Peyer's patch (tissue), 4 donors: ENCODE results near the gene TCEAL2. TPM values are rescaled to one million over a fixed set of nuclear protein-coding genes. Genes with fewer than 3 reads are reported as not detected.
"Not testable (repeated sequence)": the region's sequence is repeated elsewhere in the genome, so short reads cannot be mapped to it uniquely, and the experiment has no call there.

Experiments used
- DNase-seq, 3 donors: peaks; one replicate each; pipeline ENCODE4 v3.0.0-alpha.2; 2017 to 2019
- H3K27ac ChIP-seq, 4 donors: fragments of 200-600 bp; sonication (generic); one replicate each; pipeline ENCODE4 v1.5.1; 2016 to 2019
- H3K27me3 ChIP-seq, 2 donors: fragments of 200-600 bp; sonication (generic); one replicate each; pipeline ENCODE4 v1.5.1; 2019
- H3K36me3 ChIP-seq, 3 donors: fragments of 200-600 bp; sonication (generic); one replicate each; pipeline ENCODE4 v1.5.1; 2016 to 2019
- H3K4me1 ChIP-seq, 4 donors: fragments of 200-600 bp; sonication (generic); one replicate each; pipeline ENCODE4 v1.5.1; 2016 to 2019
- H3K4me3 ChIP-seq, 4 donors: fragments of 200-600 bp; sonication (generic); 1 replicate in 3 of 4; 2 replicates in 1 of 4; pipeline ENCODE4 v1.5.1; 2016 to 2019; ENCODE audit warnings: mild to moderate bottlenecking in 1 of 4
- H3K9me3 ChIP-seq, 4 donors: fragments of 200-600 bp; sonication (generic); one replicate each; pipeline ENCODE4 v1.5.1; 2016 to 2019; ENCODE audit warnings: mild to moderate bottlenecking in 1 of 4
- POLR2A ChIP-seq, 2 donors: fragments of 450-650 bp; IDR thresholded peaks; one replicate each; pipeline ENCODE4 v1.5.1; 2017; ENCODE audit warnings: antibody characterized with exemption in 2 of 2, mild to moderate bottlenecking in 2 of 2, moderate library complexity in 2 of 2
- total RNA-seq, 4 donors: library from RNA; depleted of rRNA; stranded (reverse); fragments of >200 nt; gene quantifications; one replicate each; pipeline ENCODE4 v1.1.0, GENCODE V29; 2016
- TF ChIP-seq, protein P1 (sequence below), 6 experiments: fragments of 450-650 bp in 4 of 6; fragments of 200-600 bp in 2 of 6; sonication (generic) in 1 of 6; IDR thresholded peaks; one replicate each; pipeline ENCODE4 v1.5.1; 2017 to 2019; ENCODE audit warnings: antibody characterized with exemption in 6 of 6, mild to moderate bottlenecking in 3 of 6, moderate library complexity in 1 of 6

TCEAL2 gene
- total RNA-seq, 4 donors from 2014 or later = not detected

- TF ChIP-seq, protein P1, sequence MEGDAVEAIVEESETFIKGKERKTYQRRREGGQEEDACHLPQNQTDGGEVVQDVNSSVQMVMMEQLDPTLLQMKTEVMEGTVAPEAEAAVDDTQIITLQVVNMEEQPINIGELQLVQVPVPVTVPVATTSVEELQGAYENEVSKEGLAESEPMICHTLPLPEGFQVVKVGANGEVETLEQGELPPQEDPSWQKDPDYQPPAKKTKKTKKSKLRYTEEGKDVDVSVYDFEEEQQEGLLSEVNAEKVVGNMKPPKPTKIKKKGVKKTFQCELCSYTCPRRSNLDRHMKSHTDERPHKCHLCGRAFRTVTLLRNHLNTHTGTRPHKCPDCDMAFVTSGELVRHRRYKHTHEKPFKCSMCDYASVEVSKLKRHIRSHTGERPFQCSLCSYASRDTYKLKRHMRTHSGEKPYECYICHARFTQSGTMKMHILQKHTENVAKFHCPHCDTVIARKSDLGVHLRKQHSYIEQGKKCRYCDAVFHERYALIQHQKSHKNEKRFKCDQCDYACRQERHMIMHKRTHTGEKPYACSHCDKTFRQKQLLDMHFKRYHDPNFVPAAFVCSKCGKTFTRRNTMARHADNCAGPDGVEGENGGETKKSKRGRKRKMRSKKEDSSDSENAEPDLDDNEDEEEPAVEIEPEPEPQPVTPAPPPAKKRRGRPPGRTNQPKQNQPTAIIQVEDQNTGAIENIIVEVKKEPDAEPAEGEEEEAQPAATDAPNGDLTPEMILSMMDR (IDR thresholded peaks at IDR 0.05) = no peak
- TF ChIP-seq POLR2A (IDR thresholded peaks at IDR 0.05) = no peak
- H3K27ac ChIP-seq = no peak overlapping the region
- H3K9me3 ChIP-seq = no peaks in the 10 kb centered on the region
- H3K4me1 ChIP-seq = no peaks in the 10 kb centered on the region
- H3K36me3 ChIP-seq = no peaks in the 10 kb centered on the region
- DNase-seq = no peak
- no peak overlapping the region for H3K4me3 ChIP-seq
- H3K27me3 ChIP-seq = no peaks in the 10 kb centered on the region
These were observed 1.4 kb downstream of the TCEAL2 start for GRCh38 chrX:102126863-102127262.

GRCh38 chrX:102129473-102129872 is 4.0 kb downstream of the TCEAL2 start:
- no peaks in the 10 kb centered on the region for H3K36me3 ChIP-seq
- TF ChIP-seq, protein P1 (IDR thresholded peaks at IDR 0.05) = peak in 3 of 6 experiments; percentile 8 to 35 (median 31)
- TF ChIP-seq POLR2A (IDR thresholded peaks at IDR 0.05) = no peak
- no peak overlapping the region for H3K4me3 ChIP-seq
- no peak overlapping the region for H3K27ac ChIP-seq
- no peaks in the 10 kb centered on the region for H3K4me1 ChIP-seq
- H3K9me3 ChIP-seq = no peaks in the 10 kb centered on the region
- no peaks in the 10 kb centered on the region for H3K27me3 ChIP-seq
- DNase-seq = no peak

DNA sequence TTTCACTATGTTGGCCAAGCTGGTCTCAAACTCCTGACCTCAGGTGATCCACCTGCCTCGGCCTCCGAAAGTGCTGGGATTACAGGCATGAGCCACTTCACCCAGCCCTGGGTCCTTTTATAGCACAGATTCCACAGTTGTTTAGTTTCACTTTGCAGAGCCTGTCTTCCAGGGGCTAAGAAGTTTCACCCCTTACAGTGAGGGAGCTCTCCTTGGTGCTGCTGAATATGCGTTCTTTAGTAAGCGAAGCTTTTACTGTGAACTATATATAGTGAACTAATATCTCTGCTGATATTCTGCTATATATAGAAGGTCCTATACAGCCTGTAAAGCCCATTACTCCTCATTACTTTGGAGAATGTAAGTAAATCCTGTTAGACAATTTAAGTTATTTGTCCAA is 12.6 kb downstream of the TCEAL2 start:
- Histone ChIP-seq H3K4me3 (no peak overlapping the region), H3K36me3 (no peaks in the 10 kb centered on the region), H3K4me1 (no peaks in the 10 kb centered on the region), H3K27ac (no peak overlapping the region), H3K9me3 (no peaks in the 10 kb centered on the region), H3K27me3 (no peaks in the 10 kb centered on the region)
- no peak for DNase-seq
- TF ChIP-seq POLR2A (IDR thresholded peaks at IDR 0.05) = no peak
- TF ChIP-seq, protein P1 (IDR thresholded peaks at IDR 0.05) = no peak

DNA sequence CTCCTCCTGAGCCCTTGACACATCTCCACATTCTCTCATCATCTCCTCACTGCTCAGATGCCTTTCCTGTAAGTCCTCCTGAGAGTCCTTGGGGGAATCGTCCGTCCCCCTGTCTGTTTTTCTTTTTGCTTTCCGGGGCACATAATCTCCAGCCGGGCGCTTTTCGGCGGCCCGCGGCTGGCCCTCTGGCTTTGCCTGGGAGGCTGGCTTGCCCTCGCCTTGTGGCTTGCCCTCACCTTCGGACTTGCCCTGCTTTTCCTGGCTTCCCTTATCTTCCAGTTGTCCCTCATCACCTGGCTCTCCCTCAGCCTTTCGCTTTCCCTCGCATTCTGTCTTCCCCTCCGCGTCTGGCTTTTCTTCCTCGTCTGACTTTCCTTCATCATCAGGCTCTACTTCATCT is 15.4 kb downstream of the TCEAL2 start:
- H3K4me3 ChIP-seq, H3K36me3 ChIP-seq, H3K27me3 ChIP-seq, H3K9me3 ChIP-seq, H3K4me1 ChIP-seq, DNase-seq, H3K27ac ChIP-seq: not testable (repeated sequence)

GRCh38 chrX:102141631-102142030 is 16.2 kb downstream of the TCEAL2 start:
- not testable (repeated sequence) for DNase-seq, H3K4me3 ChIP-seq, H3K4me1 ChIP-seq, H3K27me3 ChIP-seq, H3K27ac ChIP-seq, H3K9me3 ChIP-seq, H3K36me3 ChIP-seq

DNA sequence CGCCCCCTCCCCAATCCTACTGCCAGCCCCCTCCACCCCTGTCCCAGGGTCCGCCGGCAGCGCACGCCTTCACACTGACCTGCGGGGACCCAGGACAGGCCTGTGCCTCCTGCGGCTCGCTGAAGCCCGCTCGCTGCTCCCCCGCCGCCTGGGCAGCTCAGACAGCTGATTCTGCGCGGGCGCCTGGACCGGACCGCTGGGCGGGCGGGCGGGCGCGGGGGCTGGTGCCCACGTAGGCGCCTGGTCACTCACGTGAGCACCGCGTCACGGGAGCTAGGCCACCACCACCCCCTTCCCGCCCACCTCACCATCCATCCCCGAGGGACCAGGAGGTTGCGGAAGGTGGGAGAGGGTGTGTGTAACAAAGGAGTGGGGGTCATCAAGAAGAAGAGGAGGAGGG is 16.8 kb downstream of the TCEAL2 start, which contains the start of gene TCEAL6:
TCEAL6 (minus strand) TSS at position 208 of the 400 bp plus-strand sequence.
- not testable (repeated sequence) for H3K27me3 ChIP-seq, DNase-seq, H3K9me3 ChIP-seq, H3K4me1 ChIP-seq, H3K4me3 ChIP-seq, H3K36me3 ChIP-seq, H3K27ac ChIP-seq

DNA sequence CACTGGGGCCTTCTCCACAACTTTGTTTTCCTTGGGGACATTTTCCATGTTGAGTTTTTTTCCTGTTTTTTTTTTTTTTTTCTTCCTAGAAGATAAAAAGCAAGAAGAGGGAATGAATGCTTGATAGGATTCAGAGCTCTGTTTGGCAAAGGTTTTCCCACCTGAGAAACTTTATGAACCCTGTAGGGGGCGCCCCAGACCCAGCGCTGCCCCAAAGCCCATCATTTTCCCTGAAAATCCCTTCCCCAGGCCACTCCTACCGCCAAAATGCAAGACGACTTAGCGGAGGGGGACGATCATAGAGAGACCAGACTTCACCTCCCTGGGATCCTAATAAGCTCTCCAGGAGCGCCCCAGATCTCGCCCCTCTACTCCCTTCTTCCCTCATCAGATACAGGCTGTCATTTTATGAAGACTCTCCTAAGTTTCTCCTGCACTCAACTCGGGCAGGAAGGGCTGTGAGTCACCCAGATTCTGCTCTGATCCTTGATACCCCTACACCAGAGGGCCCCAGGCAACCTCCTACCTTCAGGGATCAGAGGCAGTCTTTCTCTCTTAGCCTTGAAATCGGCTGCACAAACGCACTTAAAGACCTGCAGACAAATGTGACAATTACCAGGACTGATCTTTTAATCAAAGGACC is 28.9 kb downstream of the TCEAL2 start:
- peak overlapping the region in 1 of 4 donors; percentile 34 for H3K4me3 ChIP-seq
- peak overlapping the region in 1 of 4 donors; percentile 43 for H3K27ac ChIP-seq
- no peaks in the 10 kb centered on the region for H3K36me3 ChIP-seq
- H3K9me3 ChIP-seq = no peaks in the 10 kb centered on the region
- TF ChIP-seq, protein P1 (IDR thresholded peaks at IDR 0.05) = peak in 2 of 6 experiments; percentile 9 to 10
- TF ChIP-seq POLR2A (IDR thresholded peaks at IDR 0.05) = no peak
- H3K27me3 ChIP-seq = no peaks in the 10 kb centered on the region
- H3K4me1 ChIP-seq = no peaks in the 10 kb centered on the region
- peak in 1 of 3 donors; percentile 41 for DNase-seq
